Measurements from ENCODE around the gene GET4. TPM values are rescaled to one million over a fixed set of nuclear protein-coding genes. Genes with fewer than 3 reads are reported as not detected.

Gene GET4
- total and polyA plus RNA-seq, 2 experiments from 2014 or later, result 26.3 to 26.8 TPM

DNA sequence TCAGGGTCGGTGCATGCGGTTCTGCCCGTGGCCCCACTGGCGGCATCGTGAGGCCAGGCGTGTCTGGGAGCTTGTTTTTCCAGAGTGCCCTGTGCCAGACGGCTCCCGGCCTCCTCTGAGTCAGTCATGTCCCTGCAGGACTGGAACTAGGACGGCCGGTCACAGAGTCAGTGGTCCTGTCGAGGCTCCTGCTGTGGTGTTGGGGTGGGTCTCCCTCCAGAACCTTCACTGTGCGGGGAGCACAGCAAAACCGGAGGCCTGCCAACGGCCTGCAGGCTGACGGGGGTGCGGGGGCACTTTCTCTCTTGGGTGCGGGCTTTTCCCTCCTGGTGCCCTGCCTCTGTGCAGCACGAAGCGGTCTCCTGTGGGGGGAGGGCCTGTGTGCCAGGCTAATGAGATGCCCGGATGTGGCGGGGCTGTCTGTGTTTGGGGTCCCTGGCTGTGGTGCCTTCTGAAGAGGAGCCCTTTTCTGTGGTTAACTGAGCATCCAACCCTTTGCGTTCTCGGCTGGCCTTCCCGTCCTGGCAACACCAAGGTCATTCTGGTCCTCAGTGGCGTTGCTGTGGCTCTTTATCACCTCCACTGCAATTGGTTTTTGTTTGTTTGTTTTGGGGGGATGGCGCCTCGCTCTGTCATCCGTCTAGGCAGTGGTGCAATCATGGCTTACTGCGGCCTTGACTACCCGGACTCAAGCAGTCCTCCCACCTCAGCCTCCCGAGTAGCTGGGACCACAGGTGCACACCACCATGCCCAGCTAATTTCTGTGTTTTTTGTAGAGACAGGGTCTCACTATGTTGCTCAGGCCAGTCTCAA lies 8.0 kb downstream of the GET4 start:
- peak; percentile 33 for DNase-seq
- Histone ChIP-seq H3K4me1 (ENCODE audit: insufficient read depth) (no peaks in the 10 kb centered on the region), H3K9me2 (ENCODE audit: insufficient read depth) (no peaks in the 10 kb centered on the region), H3K27me3 (replicated peaks; ENCODE audit: insufficient read depth) (no peaks in the 10 kb centered on the region), H3K9me3 (ENCODE audit: low read depth) (no peaks in the 10 kb centered on the region), H3K9ac (no peak overlapping the region), H2AFZ (no peak overlapping the region), H4K20me1 (ENCODE audit: insufficient read depth) (0 out of 2 replicates have a peak, but pooled peaks cover under 1% of the 10 kb centered on the region), H3F3A (ENCODE audit: insufficient read depth) (no peaks in the 10 kb centered on the region), H3K4me3 (no peak overlapping the region), H3K79me2 (ENCODE audit: insufficient read depth) (peaks cover 73% of the 10 kb centered on the region), H3K36me3 (ENCODE audit: low read depth) (no peaks in the 10 kb centered on the region), H3K4me2 (ENCODE audit: unreplicated experiment) (no peak overlapping the region), H3K27ac (no peak overlapping the region)
- TF ChIP-seq EZH2phosphoT487 (IDR thresholded peaks at IDR 0.05; ENCODE audit: insufficient read depth, low read depth) (no peak), EZH2 (IDR thresholded peaks at IDR 0.05; ENCODE audit: insufficient read depth, poor library complexity, severe bottlenecking) (no peak)
- in situ Hi-C loops (cut with MboI), result no loop called here
- 71 to 76% methylated on average over 31 of the region's 31 CpGs for WGBS, 2 experiments (ENCODE audit: low coverage in 1 of 2, low lambda C conversion rate in 2 of 2, missing lambda C conversion rate in 2 of 2)

DNA sequence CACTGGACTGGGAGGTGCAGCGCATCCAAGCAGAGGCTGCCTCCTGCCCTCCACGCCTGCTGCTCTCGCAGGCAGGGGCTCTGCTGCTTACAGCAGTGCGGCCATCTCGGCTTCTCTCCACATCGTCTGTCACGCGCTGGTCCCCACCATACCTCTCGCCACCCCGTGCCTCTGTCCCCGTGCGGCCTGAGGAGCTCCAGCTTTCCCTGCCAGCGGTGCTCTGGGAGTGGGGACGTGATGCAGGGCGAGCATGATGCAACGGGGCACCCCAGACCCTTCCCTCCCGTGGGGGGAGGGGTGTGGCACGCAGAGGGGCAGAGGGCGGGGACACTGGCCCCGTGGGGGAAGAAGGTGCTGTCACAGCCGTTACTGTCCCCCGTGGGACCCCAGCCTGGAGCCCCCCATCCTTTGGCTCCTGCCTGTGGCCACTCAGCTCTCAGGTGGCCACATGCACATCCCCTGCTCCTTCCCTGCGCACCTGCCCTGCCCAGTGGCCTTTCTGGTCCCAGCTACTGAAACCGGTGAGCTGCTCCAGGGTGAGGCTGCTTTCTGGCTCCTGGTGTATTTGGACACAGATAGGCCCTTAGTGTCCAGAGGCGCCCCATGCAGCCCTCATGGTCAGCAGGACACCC lies 9.0 kb downstream of the GET4 start:
- Histone ChIP-seq H3K9me2 (ENCODE audit: insufficient read depth) (no peaks in the 10 kb centered on the region), H3K27me3 (replicated peaks; ENCODE audit: insufficient read depth) (no peaks in the 10 kb centered on the region), H2AFZ (no peak overlapping the region), H4K20me1 (ENCODE audit: insufficient read depth) (no peaks in the 10 kb centered on the region), H3F3A (ENCODE audit: insufficient read depth) (no peaks in the 10 kb centered on the region), H3K9ac (no peak overlapping the region), H3K4me3 (no peak overlapping the region), H3K4me1 (ENCODE audit: insufficient read depth) (no peaks in the 10 kb centered on the region), H3K4me2 (ENCODE audit: unreplicated experiment) (no peak overlapping the region), H3K36me3 (ENCODE audit: low read depth) (no peaks in the 10 kb centered on the region), H3K79me2 (ENCODE audit: insufficient read depth) (peaks cover 63% of the 10 kb centered on the region), H3K9me3 (ENCODE audit: low read depth) (no peaks in the 10 kb centered on the region), H3K27ac (no peak overlapping the region)
- WGBS, 2 experiments (ENCODE audit: low coverage in 1 of 2, low lambda C conversion rate in 2 of 2, missing lambda C conversion rate in 2 of 2), result 79 to 85% methylated on average over 19 to 25 of the region's 25 CpGs
- in situ Hi-C loops (cut with MboI), result no loop called here
- TF ChIP-seq EZH2 (IDR thresholded peaks at IDR 0.05; ENCODE audit: insufficient read depth, poor library complexity, severe bottlenecking) (no peak), EZH2phosphoT487 (IDR thresholded peaks at IDR 0.05; ENCODE audit: insufficient read depth, low read depth) (no peak)
- no peak for DNase-seq

DNA sequence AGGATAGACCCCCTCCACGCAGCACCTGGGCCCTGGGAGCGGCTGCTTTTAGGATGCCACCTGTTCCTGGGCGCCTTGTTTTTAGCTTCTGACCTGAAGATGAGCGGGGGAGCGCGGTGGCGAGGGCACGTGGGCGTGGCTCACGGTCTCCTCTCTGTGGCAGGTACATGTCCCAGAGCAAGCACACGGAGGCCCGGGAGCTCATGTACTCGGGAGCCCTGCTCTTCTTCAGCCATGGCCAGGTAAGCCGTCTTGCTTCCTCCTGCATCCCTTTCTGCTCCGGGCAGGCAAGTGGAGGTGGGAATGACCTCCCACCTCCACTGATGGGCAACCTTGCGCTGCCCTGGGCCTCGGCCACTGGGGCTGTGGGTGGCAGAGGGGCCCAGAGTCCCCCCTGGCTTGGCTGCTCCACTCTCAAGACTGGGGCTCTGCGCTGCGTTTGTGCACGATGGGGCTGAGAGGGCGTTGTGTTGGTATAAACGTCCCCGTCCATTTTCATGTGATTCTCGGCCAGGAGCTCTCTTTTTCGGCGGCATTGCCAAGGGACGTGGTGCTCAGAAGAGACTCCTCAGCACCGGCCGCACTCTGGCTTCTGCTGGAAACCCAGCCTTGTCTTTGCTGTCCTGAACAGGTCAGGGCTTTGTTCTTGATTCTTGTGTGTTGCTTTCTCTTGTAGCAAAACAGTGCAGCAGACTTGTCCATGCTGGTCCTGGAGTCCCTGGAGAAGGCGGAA lies 9.7 kb downstream of the GET4 start:
- no peak for DNase-seq
- Histone ChIP-seq H3K36me3 (ENCODE audit: low read depth) (no peaks in the 10 kb centered on the region), H3K4me3 (no peak overlapping the region), H3K27me3 (replicated peaks; ENCODE audit: insufficient read depth) (no peaks in the 10 kb centered on the region), H3K9ac (no peak overlapping the region), H4K20me1 (ENCODE audit: insufficient read depth) (no peaks in the 10 kb centered on the region), H3K9me2 (ENCODE audit: insufficient read depth) (no peaks in the 10 kb centered on the region), H3K4me2 (ENCODE audit: unreplicated experiment) (no peak overlapping the region), H3F3A (ENCODE audit: insufficient read depth) (no peaks in the 10 kb centered on the region), H2AFZ (no peak overlapping the region), H3K27ac (no peak overlapping the region), H3K4me1 (ENCODE audit: insufficient read depth) (no peaks in the 10 kb centered on the region), H3K79me2 (ENCODE audit: insufficient read depth) (peaks cover 56% of the 10 kb centered on the region), H3K9me3 (ENCODE audit: low read depth) (no peaks in the 10 kb centered on the region)
- TF ChIP-seq EZH2 (IDR thresholded peaks at IDR 0.05; ENCODE audit: insufficient read depth, poor library complexity, severe bottlenecking) (no peak), EZH2phosphoT487 (IDR thresholded peaks at IDR 0.05; ENCODE audit: insufficient read depth, low read depth) (no peak)
- in situ Hi-C loops (cut with MboI), result no loop called here
- WGBS, 2 experiments (ENCODE audit: low coverage in 1 of 2, low lambda C conversion rate in 2 of 2, missing lambda C conversion rate in 2 of 2), result 90 to 93% methylated on average over 28 to 30 of the region's 30 CpGs

DNA sequence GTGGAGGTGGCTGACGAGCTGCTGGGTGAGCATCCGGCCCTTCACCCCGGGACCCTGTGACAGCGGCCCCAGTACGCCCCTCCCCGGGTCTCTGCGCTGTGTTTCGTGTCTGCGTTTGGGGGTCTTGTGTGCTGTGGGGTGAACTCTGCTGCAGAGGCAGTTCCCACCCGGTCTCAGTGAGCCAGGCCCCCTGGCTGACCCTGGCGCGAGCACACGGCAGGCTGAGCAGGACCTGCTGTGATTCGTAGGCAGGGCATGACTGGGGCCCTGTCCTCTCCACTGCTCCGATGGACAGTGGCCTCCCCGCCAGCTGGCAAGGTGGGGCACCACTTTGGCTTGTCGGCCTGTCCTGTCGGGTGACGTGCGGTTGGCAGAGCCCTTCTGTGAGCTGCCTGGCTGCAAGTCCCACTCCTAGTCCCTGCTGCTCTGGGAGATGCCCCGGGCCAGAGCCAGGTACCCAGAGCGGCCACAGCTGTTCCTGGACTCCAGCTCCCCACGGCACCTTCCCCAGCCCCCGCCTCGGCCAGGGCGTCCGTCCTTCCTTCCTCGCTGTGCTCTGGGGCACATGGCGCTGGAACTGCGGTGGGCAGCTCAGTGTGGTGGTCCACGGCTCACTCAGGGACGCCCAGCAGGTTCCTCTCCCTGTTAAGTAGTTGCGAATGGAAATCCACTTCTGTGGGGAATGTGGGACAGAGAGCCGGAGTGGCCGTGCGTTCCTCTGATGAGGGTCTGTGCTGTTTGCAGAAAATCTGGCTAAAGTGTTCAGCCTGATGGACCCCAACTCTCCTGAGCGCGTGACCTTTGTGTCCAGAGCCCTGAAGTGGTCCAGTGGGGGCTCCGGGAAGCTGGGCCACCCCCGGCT lies 10.5 kb downstream of the GET4 start:
- H2AFZ ChIP-seq, result no peak overlapping the region
- H3K9me2 ChIP-seq (ENCODE audit: insufficient read depth), result no peaks in the 10 kb centered on the region
- H3K4me3 ChIP-seq, result no peak overlapping the region
- H3F3A ChIP-seq (ENCODE audit: insufficient read depth), result no peaks in the 10 kb centered on the region
- no peak overlapping the region for H3K27ac ChIP-seq
- DNase-seq, result no peak
- WGBS, 2 experiments (ENCODE audit: low coverage in 1 of 2, low lambda C conversion rate in 2 of 2, missing lambda C conversion rate in 2 of 2), result 94 to 95% methylated on average over 36 to 40 of the region's 40 CpGs
- no peak overlapping the region for H3K9ac ChIP-seq
- H3K9me3 ChIP-seq (ENCODE audit: low read depth), result no peaks in the 10 kb centered on the region
- H3K27me3 ChIP-seq (replicated peaks; ENCODE audit: insufficient read depth), result no peaks in the 10 kb centered on the region
- TF ChIP-seq EZH2phosphoT487 (IDR thresholded peaks at IDR 0.05; ENCODE audit: insufficient read depth, low read depth) (no peak), EZH2 (IDR thresholded peaks at IDR 0.05; ENCODE audit: insufficient read depth, poor library complexity, severe bottlenecking) (no peak)
- no peaks in the 10 kb centered on the region for H3K36me3 ChIP-seq (ENCODE audit: low read depth)
- in situ Hi-C loops (cut with MboI), result no loop called here
- no peaks in the 10 kb centered on the region for H4K20me1 ChIP-seq (ENCODE audit: insufficient read depth)
- H3K79me2 ChIP-seq (ENCODE audit: insufficient read depth), result peaks cover 48% of the 10 kb centered on the region
- no peaks in the 10 kb centered on the region for H3K4me1 ChIP-seq (ENCODE audit: insufficient read depth)
- H3K4me2 ChIP-seq (ENCODE audit: unreplicated experiment), result no peak overlapping the region
